HEK293 (cell line): ENCODE results near the gene SUV39H2.

ENCODE experiments used
- BCL11A ChIP-seq: fragments of 450-650 bp; formaldehyde crosslinking; IDR thresholded peaks from 2 replicates; pipeline ENCODE4 v1.5.1; 2016; ENCODE audit warnings: low read depth, missing biosample characterization, missing genetic modification characterization
- HOXA7 ChIP-seq: sonication (generic); formaldehyde crosslinking; IDR thresholded peaks from 2 replicates; pipeline ENCODE4 v1.8.1; 2022; ENCODE audit warnings: missing genetic modification reagents, borderline replicate concordance
- KLF10 ChIP-seq: fragments of 450-650 bp; IDR thresholded peaks from 2 replicates; pipeline ENCODE4 v1.5.1; 2018; ENCODE audit warnings: missing biosample characterization, mild to moderate bottlenecking, missing genetic modification characterization
- MZF1 ChIP-seq: fragments of 450-650 bp; formaldehyde crosslinking; IDR thresholded peaks from 2 replicates; pipeline ENCODE4 v1.5.1; 2017; ENCODE audit warnings: missing biosample characterization, missing genetic modification characterization, borderline replicate concordance
- SP3 ChIP-seq: fragments of 450-650 bp; formaldehyde crosslinking; IDR thresholded peaks from 2 replicates; pipeline ENCODE4 v1.5.1; 2016; ENCODE audit warnings: missing biosample characterization, missing genetic modification characterization
- ZBTB20 ChIP-seq: fragments of 450-650 bp; formaldehyde crosslinking; IDR thresholded peaks from 2 replicates; pipeline ENCODE4 v1.5.1; 2016; ENCODE audit warnings: missing biosample characterization, missing genetic modification characterization
- ZNF223 ChIP-seq: fragments of 450-650 bp; formaldehyde crosslinking; IDR thresholded peaks from 2 replicates; pipeline ENCODE4 v1.5.1; 2016; ENCODE audit warnings: missing biosample characterization, missing genetic modification characterization
- ZNF776 ChIP-seq: fragments of 450-650 bp; formaldehyde crosslinking; IDR thresholded peaks from 2 replicates; pipeline ENCODE4 v1.5.0; 2017; ENCODE audit warnings: missing biosample characterization, missing genetic modification characterization, borderline replicate concordance
- TF ChIP-seq, protein P1 (sequence below): fragments of 450-650 bp; formaldehyde crosslinking; conservative IDR thresholded peaks from 2 replicates; pipeline ENCODE4 v1.5.1; 2016; ENCODE audit warnings: low read depth, missing biosample characterization, missing genetic modification characterization
- TF ChIP-seq, protein P2 (sequence below): fragments of 450-650 bp; formaldehyde crosslinking; IDR thresholded peaks from 2 replicates; pipeline ENCODE4 v1.5.1; 2016; ENCODE audit warnings: missing biosample characterization, missing genetic modification characterization
- TF ChIP-seq, protein P3 (sequence below): fragments of 450-650 bp; formaldehyde crosslinking; conservative IDR thresholded peaks from 2 replicates; pipeline ENCODE4 v1.5.1; 2016; ENCODE audit warnings: low read depth, missing biosample characterization, missing genetic modification characterization
- TF ChIP-seq, protein P4 (sequence below): fragments of 450-650 bp; formaldehyde crosslinking; IDR thresholded peaks from 2 replicates; pipeline ENCODE4 v1.5.1; 2016; ENCODE audit warnings: missing biosample characterization, missing genetic modification characterization, borderline replicate concordance
- TF ChIP-seq, protein P5 (sequence below): fragments of 450-650 bp; formaldehyde crosslinking; IDR thresholded peaks from 2 replicates; pipeline ENCODE4 v1.5.1; 2017; ENCODE audit warnings: missing biosample characterization, mild to moderate bottlenecking, missing genetic modification characterization, moderate library complexity
- TF ChIP-seq, protein P6 (sequence below): fragments of 450-650 bp; formaldehyde crosslinking; IDR thresholded peaks from 2 replicates; pipeline ENCODE4 v1.5.1; 2016; ENCODE audit warnings: missing biosample characterization, missing genetic modification characterization

The SUV39H2 gene

DNA sequence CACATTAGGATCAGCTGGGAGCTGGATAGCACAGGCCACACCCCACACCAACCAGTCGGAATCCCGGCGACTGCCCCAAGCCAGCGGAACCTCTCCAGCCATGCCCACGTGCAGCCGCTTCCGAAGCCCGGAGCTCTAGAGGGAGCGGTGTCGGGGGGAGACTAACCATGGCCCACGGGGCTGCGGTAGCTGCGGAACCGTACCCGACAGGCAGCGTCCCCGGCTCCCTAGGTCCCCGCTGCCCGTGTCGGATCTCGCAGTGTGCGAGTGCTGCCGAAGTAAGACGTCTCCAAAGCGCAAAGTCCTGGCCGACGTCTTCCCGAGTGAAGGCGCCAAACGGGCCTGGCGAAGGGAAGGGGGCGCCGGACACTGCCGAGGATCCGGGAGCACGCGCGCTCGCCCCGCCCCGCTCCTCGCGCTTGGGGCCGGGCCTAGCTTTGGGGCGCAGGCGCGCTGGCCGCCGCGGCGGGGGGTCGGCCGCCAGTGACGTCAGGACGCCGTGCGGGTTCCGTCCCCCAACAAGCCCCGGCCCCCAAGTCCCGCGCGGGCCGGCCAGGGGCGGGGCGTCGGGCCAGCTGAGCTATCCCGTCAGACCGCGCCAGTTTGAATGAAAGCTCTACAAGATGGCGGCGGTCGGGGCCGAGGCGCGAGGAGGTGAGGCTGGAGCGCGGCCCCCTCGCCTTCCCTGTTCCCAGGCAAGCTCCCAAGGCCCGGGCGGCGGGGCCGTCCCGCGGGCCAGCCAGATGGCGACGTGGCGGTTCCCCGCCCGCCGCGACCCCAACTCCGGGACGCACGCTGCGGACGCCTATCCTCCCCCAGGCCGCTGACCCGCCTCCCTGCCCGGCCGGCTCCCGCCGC is at the start of gene SUV39H2 (continued):
- TF ChIP-seq, protein P1, sequence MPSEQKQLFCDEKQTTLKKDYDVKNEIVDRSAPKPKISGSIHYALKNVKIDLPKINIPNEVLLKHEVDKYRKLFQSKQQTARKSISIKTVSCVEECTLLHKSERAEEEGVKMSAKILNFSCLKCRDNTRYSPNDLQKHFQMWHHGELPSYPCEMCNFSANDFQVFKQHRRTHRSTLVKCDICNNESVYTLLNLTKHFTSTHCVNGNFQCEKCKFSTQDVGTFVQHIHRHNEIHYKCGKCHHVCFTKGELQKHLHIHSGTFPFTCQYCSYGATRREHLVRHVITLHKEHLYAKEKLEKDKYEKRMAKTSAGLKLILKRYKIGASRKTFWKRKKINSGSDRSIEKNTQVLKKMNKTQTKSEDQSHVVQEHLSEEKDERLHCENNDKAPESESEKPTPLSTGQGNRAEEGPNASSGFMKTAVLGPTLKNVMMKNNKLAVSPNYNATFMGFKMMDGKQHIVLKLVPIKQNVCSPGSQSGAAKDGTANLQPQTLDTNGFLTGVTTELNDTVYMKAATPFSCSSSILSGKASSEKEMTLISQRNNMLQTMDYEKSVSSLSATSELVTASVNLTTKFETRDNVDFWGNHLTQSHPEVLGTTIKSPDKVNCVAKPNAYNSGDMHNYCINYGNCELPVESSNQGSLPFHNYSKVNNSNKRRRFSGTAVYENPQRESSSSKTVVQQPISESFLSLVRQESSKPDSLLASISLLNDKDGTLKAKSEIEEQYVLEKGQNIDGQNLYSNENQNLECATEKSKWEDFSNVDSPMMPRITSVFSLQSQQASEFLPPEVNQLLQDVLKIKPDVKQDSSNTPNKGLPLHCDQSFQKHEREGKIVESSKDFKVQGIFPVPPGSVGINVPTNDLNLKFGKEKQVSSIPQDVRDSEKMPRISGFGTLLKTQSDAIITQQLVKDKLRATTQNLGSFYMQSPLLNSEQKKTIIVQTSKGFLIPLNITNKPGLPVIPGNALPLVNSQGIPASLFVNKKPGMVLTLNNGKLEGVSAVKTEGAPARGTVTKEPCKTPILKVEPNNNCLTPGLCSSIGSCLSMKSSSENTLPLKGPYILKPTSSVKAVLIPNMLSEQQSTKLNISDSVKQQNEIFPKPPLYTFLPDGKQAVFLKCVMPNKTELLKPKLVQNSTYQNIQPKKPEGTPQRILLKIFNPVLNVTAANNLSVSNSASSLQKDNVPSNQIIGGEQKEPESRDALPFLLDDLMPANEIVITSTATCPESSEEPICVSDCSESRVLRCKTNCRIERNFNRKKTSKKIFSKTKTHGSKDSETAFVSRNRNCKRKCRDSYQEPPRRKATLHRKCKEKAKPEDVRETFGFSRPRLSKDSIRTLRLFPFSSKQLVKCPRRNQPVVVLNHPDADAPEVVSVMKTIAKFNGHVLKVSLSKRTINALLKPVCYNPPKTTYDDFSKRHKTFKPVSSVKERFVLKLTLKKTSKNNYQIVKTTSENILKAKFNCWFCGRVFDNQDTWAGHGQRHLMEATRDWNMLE, result no peak
- peak; percentile 94 for TF ChIP-seq KLF10 (tag by site-specific recombination)
- TF ChIP-seq ZBTB20 (tag by site-specific recombination), result peak; percentile 76
- TF ChIP-seq, protein P2, sequence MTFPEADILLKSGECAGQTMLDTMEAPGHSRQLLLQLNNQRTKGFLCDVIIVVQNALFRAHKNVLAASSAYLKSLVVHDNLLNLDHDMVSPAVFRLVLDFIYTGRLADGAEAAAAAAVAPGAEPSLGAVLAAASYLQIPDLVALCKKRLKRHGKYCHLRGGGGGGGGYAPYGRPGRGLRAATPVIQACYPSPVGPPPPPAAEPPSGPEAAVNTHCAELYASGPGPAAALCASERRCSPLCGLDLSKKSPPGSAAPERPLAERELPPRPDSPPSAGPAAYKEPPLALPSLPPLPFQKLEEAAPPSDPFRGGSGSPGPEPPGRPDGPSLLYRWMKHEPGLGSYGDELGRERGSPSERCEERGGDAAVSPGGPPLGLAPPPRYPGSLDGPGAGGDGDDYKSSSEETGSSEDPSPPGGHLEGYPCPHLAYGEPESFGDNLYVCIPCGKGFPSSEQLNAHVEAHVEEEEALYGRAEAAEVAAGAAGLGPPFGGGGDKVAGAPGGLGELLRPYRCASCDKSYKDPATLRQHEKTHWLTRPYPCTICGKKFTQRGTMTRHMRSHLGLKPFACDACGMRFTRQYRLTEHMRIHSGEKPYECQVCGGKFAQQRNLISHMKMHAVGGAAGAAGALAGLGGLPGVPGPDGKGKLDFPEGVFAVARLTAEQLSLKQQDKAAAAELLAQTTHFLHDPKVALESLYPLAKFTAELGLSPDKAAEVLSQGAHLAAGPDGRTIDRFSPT (tag by site-specific recombination), result no peak
- peak; percentile 97 for TF ChIP-seq ZNF223 (tag by site-specific recombination)
- TF ChIP-seq, protein P3, sequence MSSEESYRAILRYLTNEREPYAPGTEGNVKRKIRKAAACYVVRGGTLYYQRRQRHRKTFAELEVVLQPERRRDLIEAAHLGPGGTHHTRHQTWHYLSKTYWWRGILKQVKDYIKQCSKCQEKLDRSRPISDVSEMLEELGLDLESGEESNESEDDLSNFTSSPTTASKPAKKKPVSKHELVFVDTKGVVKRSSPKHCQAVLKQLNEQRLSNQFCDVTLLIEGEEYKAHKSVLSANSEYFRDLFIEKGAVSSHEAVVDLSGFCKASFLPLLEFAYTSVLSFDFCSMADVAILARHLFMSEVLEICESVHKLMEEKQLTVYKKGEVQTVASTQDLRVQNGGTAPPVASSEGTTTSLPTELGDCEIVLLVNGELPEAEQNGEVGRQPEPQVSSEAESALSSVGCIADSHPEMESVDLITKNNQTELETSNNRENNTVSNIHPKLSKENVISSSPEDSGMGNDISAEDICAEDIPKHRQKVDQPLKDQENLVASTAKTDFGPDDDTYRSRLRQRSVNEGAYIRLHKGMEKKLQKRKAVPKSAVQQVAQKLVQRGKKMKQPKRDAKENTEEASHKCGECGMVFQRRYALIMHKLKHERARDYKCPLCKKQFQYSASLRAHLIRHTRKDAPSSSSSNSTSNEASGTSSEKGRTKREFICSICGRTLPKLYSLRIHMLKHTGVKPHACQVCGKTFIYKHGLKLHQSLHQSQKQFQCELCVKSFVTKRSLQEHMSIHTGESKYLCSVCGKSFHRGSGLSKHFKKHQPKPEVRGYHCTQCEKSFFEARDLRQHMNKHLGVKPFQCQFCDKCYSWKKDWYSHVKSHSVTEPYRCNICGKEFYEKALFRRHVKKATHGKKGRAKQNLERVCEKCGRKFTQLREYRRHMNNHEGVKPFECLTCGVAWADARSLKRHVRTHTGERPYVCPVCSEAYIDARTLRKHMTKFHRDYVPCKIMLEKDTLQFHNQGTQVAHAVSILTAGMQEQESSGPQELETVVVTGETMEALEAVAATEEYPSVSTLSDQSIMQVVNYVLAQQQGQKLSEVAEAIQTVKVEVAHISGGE (tag by site-specific recombination), result peak; percentile 90
- TF ChIP-seq, protein P4, sequence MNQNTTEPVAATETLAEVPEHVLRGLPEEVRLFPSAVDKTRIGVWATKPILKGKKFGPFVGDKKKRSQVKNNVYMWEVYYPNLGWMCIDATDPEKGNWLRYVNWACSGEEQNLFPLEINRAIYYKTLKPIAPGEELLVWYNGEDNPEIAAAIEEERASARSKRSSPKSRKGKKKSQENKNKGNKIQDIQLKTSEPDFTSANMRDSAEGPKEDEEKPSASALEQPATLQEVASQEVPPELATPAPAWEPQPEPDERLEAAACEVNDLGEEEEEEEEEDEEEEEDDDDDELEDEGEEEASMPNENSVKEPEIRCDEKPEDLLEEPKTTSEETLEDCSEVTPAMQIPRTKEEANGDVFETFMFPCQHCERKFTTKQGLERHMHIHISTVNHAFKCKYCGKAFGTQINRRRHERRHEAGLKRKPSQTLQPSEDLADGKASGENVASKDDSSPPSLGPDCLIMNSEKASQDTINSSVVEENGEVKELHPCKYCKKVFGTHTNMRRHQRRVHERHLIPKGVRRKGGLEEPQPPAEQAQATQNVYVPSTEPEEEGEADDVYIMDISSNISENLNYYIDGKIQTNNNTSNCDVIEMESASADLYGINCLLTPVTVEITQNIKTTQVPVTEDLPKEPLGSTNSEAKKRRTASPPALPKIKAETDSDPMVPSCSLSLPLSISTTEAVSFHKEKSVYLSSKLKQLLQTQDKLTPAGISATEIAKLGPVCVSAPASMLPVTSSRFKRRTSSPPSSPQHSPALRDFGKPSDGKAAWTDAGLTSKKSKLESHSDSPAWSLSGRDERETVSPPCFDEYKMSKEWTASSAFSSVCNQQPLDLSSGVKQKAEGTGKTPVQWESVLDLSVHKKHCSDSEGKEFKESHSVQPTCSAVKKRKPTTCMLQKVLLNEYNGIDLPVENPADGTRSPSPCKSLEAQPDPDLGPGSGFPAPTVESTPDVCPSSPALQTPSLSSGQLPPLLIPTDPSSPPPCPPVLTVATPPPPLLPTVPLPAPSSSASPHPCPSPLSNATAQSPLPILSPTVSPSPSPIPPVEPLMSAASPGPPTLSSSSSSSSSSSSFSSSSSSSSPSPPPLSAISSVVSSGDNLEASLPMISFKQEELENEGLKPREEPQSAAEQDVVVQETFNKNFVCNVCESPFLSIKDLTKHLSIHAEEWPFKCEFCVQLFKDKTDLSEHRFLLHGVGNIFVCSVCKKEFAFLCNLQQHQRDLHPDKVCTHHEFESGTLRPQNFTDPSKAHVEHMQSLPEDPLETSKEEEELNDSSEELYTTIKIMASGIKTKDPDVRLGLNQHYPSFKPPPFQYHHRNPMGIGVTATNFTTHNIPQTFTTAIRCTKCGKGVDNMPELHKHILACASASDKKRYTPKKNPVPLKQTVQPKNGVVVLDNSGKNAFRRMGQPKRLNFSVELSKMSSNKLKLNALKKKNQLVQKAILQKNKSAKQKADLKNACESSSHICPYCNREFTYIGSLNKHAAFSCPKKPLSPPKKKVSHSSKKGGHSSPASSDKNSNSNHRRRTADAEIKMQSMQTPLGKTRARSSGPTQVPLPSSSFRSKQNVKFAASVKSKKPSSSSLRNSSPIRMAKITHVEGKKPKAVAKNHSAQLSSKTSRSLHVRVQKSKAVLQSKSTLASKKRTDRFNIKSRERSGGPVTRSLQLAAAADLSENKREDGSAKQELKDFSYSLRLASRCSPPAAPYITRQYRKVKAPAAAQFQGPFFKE (tag by site-specific recombination), result no peak
- TF ChIP-seq, protein P5, sequence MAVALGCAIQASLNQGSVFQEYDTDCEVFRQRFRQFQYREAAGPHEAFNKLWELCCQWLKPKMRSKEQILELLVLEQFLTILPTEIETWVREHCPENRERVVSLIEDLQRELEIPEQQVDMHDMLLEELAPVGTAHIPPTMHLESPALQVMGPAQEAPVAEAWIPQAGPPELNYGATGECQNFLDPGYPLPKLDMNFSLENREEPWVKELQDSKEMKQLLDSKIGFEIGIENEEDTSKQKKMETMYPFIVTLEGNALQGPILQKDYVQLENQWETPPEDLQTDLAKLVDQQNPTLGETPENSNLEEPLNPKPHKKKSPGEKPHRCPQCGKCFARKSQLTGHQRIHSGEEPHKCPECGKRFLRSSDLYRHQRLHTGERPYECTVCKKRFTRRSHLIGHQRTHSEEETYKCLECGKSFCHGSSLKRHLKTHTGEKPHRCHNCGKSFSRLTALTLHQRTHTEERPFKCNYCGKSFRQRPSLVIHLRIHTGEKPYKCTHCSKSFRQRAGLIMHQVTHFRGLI (tag by site-specific recombination), result no peak
- TF ChIP-seq BCL11A (tag by site-specific recombination), result peak; percentile 57; the same call in 1 of the 2 replicates
- TF ChIP-seq MZF1, result no peak
- TF ChIP-seq ZNF776 (tag by site-specific recombination), result no peak
- TF ChIP-seq, protein P6, sequence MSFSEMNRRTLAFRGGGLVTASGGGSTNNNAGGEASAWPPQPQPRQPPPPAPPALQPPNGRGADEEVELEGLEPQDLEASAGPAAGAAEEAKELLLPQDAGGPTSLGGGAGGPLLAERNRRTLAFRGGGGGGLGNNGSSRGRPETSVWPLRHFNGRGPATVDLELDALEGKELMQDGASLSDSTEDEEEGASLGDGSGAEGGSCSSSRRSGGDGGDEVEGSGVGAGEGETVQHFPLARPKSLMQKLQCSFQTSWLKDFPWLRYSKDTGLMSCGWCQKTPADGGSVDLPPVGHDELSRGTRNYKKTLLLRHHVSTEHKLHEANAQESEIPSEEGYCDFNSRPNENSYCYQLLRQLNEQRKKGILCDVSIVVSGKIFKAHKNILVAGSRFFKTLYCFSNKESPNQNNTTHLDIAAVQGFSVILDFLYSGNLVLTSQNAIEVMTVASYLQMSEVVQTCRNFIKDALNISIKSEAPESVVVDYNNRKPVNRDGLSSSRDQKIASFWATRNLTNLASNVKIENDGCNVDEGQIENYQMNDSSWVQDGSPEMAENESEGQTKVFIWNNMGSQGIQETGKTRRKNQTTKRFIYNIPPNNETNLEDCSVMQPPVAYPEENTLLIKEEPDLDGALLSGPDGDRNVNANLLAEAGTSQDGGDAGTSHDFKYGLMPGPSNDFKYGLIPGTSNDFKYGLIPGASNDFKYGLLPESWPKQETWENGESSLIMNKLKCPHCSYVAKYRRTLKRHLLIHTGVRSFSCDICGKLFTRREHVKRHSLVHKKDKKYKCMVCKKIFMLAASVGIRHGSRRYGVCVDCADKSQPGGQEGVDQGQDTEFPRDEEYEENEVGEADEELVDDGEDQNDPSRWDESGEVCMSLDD, result peak; percentile 95
- peak; percentile 32; the same call in 1 of the 2 replicates for TF ChIP-seq SP3
- no peak for TF ChIP-seq HOXA7
